HepG2 (cell line): ENCODE measurements around the gene APBB1. TPM values are rescaled to one million over a fixed set of nuclear protein-coding genes. Genes with fewer than 3 reads are reported as not detected.

Experiments
- BHLHE40 ChIP-seq: IDR thresholded peaks from 2 replicates; pipeline ENCODE4 v1.6.1; 2011; ENCODE audit warnings: low read length, improper control_type of control experiment
- CCDC6 ChIP-seq: sonication (generic); formaldehyde crosslinking; IDR thresholded peaks from 2 replicates; pipeline ENCODE4 v1.8.1; 2022; ENCODE audit warnings: mild to moderate bottlenecking, missing genetic modification reagents, moderate library complexity
- DMAP1 ChIP-seq: IDR thresholded peaks from 2 replicates; pipeline ENCODE4 v1.6.1; 2016
- DNMT3B ChIP-seq: conservative IDR thresholded peaks from 2 replicates; pipeline ENCODE4 v1.6.1; 2016; ENCODE audit warnings: missing biosample characterization, control low read depth
- HNRNPK ChIP-seq: fragments of 200-400 bp; formaldehyde crosslinking; IDR thresholded peaks from 2 replicates; pipeline ENCODE4 v1.6.1; 2018; ENCODE audit warnings: low read length, low read depth, moderate library complexity, mild to moderate bottlenecking; ENCODE audit not compliant: poor library complexity, severe bottlenecking
- ZBTB14 ChIP-seq: sonication (generic); formaldehyde crosslinking; IDR thresholded peaks from 2 replicates; pipeline ENCODE4 v1.4.0; 2020; ENCODE audit warnings: missing genetic modification reagents
- ZBTB21 ChIP-seq: sonication (generic); formaldehyde crosslinking; IDR thresholded peaks from 2 replicates; pipeline ENCODE4 v1.4.0; 2020; ENCODE audit warnings: missing genetic modification reagents
- ZBTB39 ChIP-seq: sonication (generic); formaldehyde crosslinking; IDR thresholded peaks from 2 replicates; pipeline ENCODE4 v1.5.0; 2020; ENCODE audit warnings: missing genetic modification reagents
- ZSCAN21 ChIP-seq: sonication (generic); formaldehyde crosslinking; IDR thresholded peaks from 2 replicates; pipeline ENCODE4 v1.8.0; 2022; ENCODE audit warnings: mild to moderate bottlenecking, missing genetic modification reagents, moderate library complexity, borderline replicate concordance
- polyA plus RNA-seq, 8 experiments: library from polyadenylated mRNA; depleted of rRNA in 3 of 8; stranded (reverse) in 7 of 8; unstranded in 1 of 8; fragments of >200 nt; fragmentation: Illumina TruSeq in 4 of 8; extraction: Trizol in 4 of 8; gene quantifications; 2 replicates each; pipeline versions ENCODE4 v1.2.1 to v1.2.3, GENCODE V29; 2011 to 2016; ENCODE audit warnings: low read depth in 4 of 8, missing spikeins in 1 of 8, mixed read lengths in 1 of 8; ENCODE audit not compliant: insufficient read depth in 1 of 8
- total RNA-seq, 5 experiments: library from RNA; depleted of rRNA; stranded (reverse); fragments of >200 nt; fragmentation: Illumina TruSeq; extraction: Trizol; gene quantifications; 2 replicates each; pipeline ENCODE4 v1.2.3, GENCODE V29; 2016; ENCODE audit warnings: low read depth in 1 of 5
- TF ChIP-seq, protein P1 (sequence below): IDR thresholded peaks from 2 replicates; pipeline ENCODE4 v1.6.1; 2012; ENCODE audit warnings: low read length, improper control_type of control experiment

Gene APBB1
- total and polyA plus RNA-seq, 2 of the 13 experiments (the other 11 are each of a cell fraction or from before 2014, with no cell fraction given): 1.7 to 3.5 TPM

- TF ChIP-seq ZSCAN21 (0 out of 2 replicates have a peak, but pooled peaks have one; percentile 23), ZBTB39 (CRISPR knock-in tag) (no peak), DNMT3B (CRISPR knock-in tag) (no peak), HNRNPK (peak; percentile 35), BHLHE40 (no peak), ZBTB21 (no peak), CCDC6 (peak; percentile 40; the same call in 1 of the 2 replicates), ZBTB14 (CRISPR knock-in tag) (peak; percentile 87), DMAP1 (CRISPR knock-in tag) (no peak; the same call in 1 of the 2 replicates)
- TF ChIP-seq, protein P1, sequence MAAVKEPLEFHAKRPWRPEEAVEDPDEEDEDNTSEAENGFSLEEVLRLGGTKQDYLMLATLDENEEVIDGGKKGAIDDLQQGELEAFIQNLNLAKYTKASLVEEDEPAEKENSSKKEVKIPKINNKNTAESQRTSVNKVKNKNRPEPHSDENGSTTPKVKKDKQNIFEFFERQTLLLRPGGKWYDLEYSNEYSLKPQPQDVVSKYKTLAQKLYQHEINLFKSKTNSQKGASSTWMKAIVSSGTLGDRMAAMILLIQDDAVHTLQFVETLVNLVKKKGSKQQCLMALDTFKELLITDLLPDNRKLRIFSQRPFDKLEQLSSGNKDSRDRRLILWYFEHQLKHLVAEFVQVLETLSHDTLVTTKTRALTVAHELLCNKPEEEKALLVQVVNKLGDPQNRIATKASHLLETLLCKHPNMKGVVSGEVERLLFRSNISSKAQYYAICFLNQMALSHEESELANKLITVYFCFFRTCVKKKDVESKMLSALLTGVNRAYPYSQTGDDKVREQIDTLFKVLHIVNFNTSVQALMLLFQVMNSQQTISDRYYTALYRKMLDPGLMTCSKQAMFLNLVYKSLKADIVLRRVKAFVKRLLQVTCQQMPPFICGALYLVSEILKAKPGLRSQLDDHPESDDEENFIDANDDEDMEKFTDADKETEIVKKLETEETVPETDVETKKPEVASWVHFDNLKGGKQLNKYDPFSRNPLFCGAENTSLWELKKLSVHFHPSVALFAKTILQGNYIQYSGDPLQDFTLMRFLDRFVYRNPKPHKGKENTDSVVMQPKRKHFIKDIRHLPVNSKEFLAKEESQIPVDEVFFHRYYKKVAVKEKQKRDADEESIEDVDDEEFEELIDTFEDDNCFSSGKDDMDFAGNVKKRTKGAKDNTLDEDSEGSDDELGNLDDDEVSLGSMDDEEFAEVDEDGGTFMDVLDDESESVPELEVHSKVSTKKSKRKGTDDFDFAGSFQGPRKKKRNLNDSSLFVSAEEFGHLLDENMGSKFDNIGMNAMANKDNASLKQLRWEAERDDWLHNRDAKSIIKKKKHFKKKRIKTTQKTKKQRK: no peak
Observed at GRCh38 chr11:6419009-6419631, at the start of gene APBB1 (continued).
